Colonic mucosa (tissue), 4 donors: Measurements from ENCODE around the gene BRCA1. TPM values are rescaled to one million over a fixed set of nuclear protein-coding genes. Genes with fewer than 3 reads are reported as not detected.

Experiments
- DNase-seq: peaks from one replicate; pipeline ENCODE4 v3.0.0-alpha.2; 2020
- H3K27ac ChIP-seq: fragments of 200-600 bp; one replicate; pipeline ENCODE4 v1.8.0; 2021
- H3K27me3 ChIP-seq: fragments of 200-600 bp; one replicate; pipeline ENCODE4 v1.8.0; 2021
- H3K36me3 ChIP-seq: fragments of 200-600 bp; one replicate; pipeline ENCODE4 v1.8.0; 2021
- H3K4me1 ChIP-seq: fragments of 200-600 bp; one replicate; pipeline ENCODE4 v1.8.0; 2021; ENCODE audit warnings: mild to moderate bottlenecking
- H3K4me3 ChIP-seq: fragments of 200-600 bp; one replicate; pipeline ENCODE4 v1.8.0; 2021
- H3K9ac ChIP-seq, 2 donors: one replicate each; pipeline ENCODE4 v1.7.0; 2013; ENCODE audit warnings: control low read depth in 2 of 2, low read depth in 2 of 2, low read length in 2 of 2
- H3K9me3 ChIP-seq: fragments of 200-600 bp; one replicate; pipeline ENCODE4 v1.8.0; 2021
- CTCF ChIP-seq: fragments of 200-600 bp; IDR thresholded peaks from one replicate; pipeline ENCODE4 v1.8.0; 2022; ENCODE audit warnings: antibody characterized with exemption, mild to moderate bottlenecking
- intact Hi-C: fragments of 100-400 bp; cut with DNase I; formaldehyde crosslinking; loops from one replicate; pipeline ENCODE4 v1.14.1; 2022
- total RNA-seq, 2 donors: library from RNA; stranded (reverse); fragmentation: NEBNext Ultra II Directional in 1 of 2; extraction: Animal tissue kit (Norgen Biotek cat#: 25700) in 1 of 2; gene quantifications; one replicate each; pipeline ENCODE4 v1.2.1, GENCODE V29; 2021
- donor health status: healthy.
- donor health status: DM: no; HTN: no; CAD: no.
- donor health status: DM: no; HTN: no; CAD: no.

Gene BRCA1
- total RNA-seq, 2 donors from 2014 or later = 9.5 to 44.1 TPM

GRCh38 chr17:43014649-43015542, 110.3 kb downstream of the BRCA1 start:
- H3K9me3 ChIP-seq = no peaks in the 10 kb centered on the region
- peaks cover 3% of the 10 kb centered on the region for H3K4me1 ChIP-seq
- H3K27me3 ChIP-seq = no peaks in the 10 kb centered on the region
- no peak for TF ChIP-seq CTCF
- H3K27ac ChIP-seq = no peak overlapping the region
- no peaks in the 10 kb centered on the region for H3K36me3 ChIP-seq
- DNase-seq = no peak
- intact Hi-C loops = no loop called here
- H3K9ac ChIP-seq = no peak overlapping the region
- H3K4me3 ChIP-seq = no peak overlapping the region

GRCh38 chr17:43014020-43014648, 111.0 kb downstream of the BRCA1 start:
- no peaks in the 10 kb centered on the region for H3K9me3 ChIP-seq
- peaks cover 3% of the 10 kb centered on the region for H3K4me1 ChIP-seq
- no peak for TF ChIP-seq CTCF
- H3K36me3 ChIP-seq = no peaks in the 10 kb centered on the region
- DNase-seq = no peak
- intact Hi-C loops = no loop called here
- H3K27me3 ChIP-seq = no peaks in the 10 kb centered on the region
- no peak overlapping the region for H3K27ac ChIP-seq
- H3K4me3 ChIP-seq = no peak overlapping the region
- no peak overlapping the region for H3K9ac ChIP-seq

GRCh38 chr17:43013296-43013695, 111.9 kb downstream of the BRCA1 start:
- Histone ChIP-seq H3K9me3 (no peaks in the 10 kb centered on the region), H3K4me1 (peaks cover 3% of the 10 kb centered on the region), H3K27me3 (no peaks in the 10 kb centered on the region), H3K36me3 (no peaks in the 10 kb centered on the region), H3K4me3 (no peak overlapping the region), H3K27ac (no peak overlapping the region), H3K9ac (no peak overlapping the region)
- intact Hi-C loops = no loop called here
- TF ChIP-seq CTCF = no peak
- no peak for DNase-seq

GRCh38 chr17:43011728-43012472, 113.3 kb downstream of the BRCA1 start:
- no peak for TF ChIP-seq CTCF
- peaks cover 3% of the 10 kb centered on the region for H3K4me1 ChIP-seq
- no peaks in the 10 kb centered on the region for H3K27me3 ChIP-seq
- no peak overlapping the region for H3K4me3 ChIP-seq
- H3K9ac ChIP-seq = peak overlapping the region in 1 of 2 donors; percentile 54
- DNase-seq = no peak
- H3K36me3 ChIP-seq = no peaks in the 10 kb centered on the region
- intact Hi-C loops = no loop called here
- peak overlapping the region; percentile 25 for H3K27ac ChIP-seq
- H3K9me3 ChIP-seq = no peaks in the 10 kb centered on the region

GRCh38 chr17:43010667-43011308, 114.4 kb downstream of the BRCA1 start:
- Histone ChIP-seq H3K9ac (peak overlapping the region; percentile 29 to 31), H3K9me3 (no peaks in the 10 kb centered on the region), H3K4me1 (peaks cover 3% of the 10 kb centered on the region), H3K27me3 (no peaks in the 10 kb centered on the region), H3K36me3 (no peaks in the 10 kb centered on the region), H3K27ac (peak overlapping the region; percentile 69), H3K4me3 (no peak overlapping the region)
- no peak for TF ChIP-seq CTCF
- intact Hi-C loops = no loop called here
- peak; percentile 89 for DNase-seq
